ENCODE data around the gene RPP14.

RPP14 gene

DNA sequence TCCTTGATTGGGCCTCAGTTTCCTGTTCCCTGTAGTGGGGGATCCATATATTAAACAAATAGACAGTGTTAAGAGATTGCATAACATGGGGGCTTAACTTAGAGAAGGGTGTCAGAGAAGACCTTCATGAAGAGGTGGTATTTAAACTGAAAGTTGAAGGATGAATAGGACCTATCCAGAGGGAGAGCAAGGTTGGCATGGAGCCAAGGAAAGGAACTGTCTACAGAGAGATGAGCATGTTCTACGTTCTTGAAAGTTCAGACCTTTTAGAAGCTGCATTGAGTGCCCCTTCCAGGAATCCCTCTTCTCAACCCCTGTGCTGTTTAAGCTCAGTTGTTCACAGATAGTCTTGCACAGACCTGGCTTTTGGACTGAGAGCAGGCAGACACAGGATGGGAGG is 2.7 kb downstream of the RPP14 start:
- no peak overlapping the region for H3K27ac ChIP-seq (ENCODE audit: low read depth, low read length)
- H3K4me1 ChIP-seq (ENCODE audit: control insufficient read depth in 1 of 2, insufficient read depth in 2 of 2, low read length in 2 of 2) = peaks cover 17 to 24% of the 10 kb centered on the region in 2 donors
- H3K9me3 ChIP-seq (ENCODE audit: control insufficient read depth in 1 of 2, low read length in 2 of 2) = no peaks in the 10 kb centered on the region
- H3K4me3 ChIP-seq (ENCODE audit: low read depth in 1 of 2, low read length in 2 of 2) = no peak overlapping the region
- H3K36me3 ChIP-seq (ENCODE audit: control insufficient read depth in 1 of 2, insufficient read depth in 2 of 2, low read length in 2 of 2) = peaks cover 10 to 34% of the 10 kb centered on the region in 2 donors
- peak overlapping the region in 1 of 2 donors; percentile 36 for H3K9ac ChIP-seq (ENCODE audit: low read depth in 1 of 2, low read length in 2 of 2)
- H3K27me3 ChIP-seq (ENCODE audit: control insufficient read depth in 1 of 2, insufficient read depth in 2 of 2, low read length in 2 of 2) = no peaks in the 10 kb centered on the region

DNA sequence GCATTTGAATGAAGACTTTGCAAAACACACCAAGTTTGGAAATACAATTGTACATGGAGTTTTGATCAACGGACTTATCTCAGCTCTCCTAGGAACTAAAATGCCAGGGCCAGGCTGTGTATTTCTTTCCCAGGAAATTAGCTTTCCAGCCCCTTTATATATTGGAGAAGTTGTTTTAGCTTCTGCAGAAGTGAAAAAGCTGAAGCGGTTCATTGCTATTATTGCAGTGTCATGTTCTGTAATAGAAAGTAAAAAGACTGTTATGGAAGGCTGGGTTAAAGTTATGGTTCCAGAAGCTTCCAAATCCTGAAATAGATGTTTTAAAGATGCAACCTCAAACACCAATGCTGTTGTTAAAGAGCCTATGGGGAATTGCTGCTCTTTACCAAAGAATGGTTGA is 11.8 kb downstream of the RPP14 start:
- no peaks in the 10 kb centered on the region for H3K9me3 ChIP-seq (ENCODE audit: control insufficient read depth in 1 of 2, low read length in 2 of 2)
- H3K27ac ChIP-seq (ENCODE audit: low read depth, low read length) = no peak overlapping the region
- H3K9ac ChIP-seq (ENCODE audit: low read depth in 1 of 2, low read length in 2 of 2) = no peak overlapping the region
- no peaks in the 10 kb centered on the region for H3K27me3 ChIP-seq (ENCODE audit: control insufficient read depth in 1 of 2, insufficient read depth in 2 of 2, low read length in 2 of 2)
- H3K4me1 ChIP-seq (ENCODE audit: control insufficient read depth in 1 of 2, insufficient read depth in 2 of 2, low read length in 2 of 2) = no peaks in the 10 kb centered on the region
- H3K4me3 ChIP-seq (ENCODE audit: low read depth in 1 of 2, low read length in 2 of 2) = no peak overlapping the region
- peaks cover 19 to 57% of the 10 kb centered on the region in 2 donors for H3K36me3 ChIP-seq (ENCODE audit: control insufficient read depth in 1 of 2, insufficient read depth in 2 of 2, low read length in 2 of 2)

DNA sequence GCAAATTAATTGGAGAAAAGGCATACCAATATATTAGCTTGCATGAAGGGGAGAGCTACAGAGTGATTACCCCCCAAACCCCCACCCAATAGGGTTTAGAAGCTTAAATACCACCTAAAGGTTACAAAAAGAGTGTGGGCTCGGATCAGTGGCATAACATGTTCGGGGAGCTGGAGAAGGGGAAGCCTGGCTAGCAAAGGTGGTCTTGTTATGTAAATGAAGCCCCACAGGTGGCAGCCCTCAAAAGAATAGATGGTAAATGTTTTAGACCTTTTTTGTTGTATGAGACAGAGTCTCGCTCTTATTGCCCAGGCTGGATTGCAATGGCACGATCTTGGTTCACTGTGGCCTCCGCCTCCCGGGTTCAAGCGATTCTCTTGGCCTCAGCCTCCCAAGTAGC is 15.7 kb downstream of the RPP14 start:
- H3K27ac ChIP-seq (ENCODE audit: low read depth, low read length) = no peak overlapping the region
- peaks cover 4 to 19% of the 10 kb centered on the region in 2 donors for H3K4me1 ChIP-seq (ENCODE audit: control insufficient read depth in 1 of 2, insufficient read depth in 2 of 2, low read length in 2 of 2)
- H3K9me3 ChIP-seq (ENCODE audit: control insufficient read depth in 1 of 2, low read length in 2 of 2) = no peaks in the 10 kb centered on the region
- H3K9ac ChIP-seq (ENCODE audit: low read depth in 1 of 2, low read length in 2 of 2) = no peak overlapping the region
- peaks cover 7 to 29% of the 10 kb centered on the region in 2 donors for H3K36me3 ChIP-seq (ENCODE audit: control insufficient read depth in 1 of 2, insufficient read depth in 2 of 2, low read length in 2 of 2)
- no peak overlapping the region for H3K4me3 ChIP-seq (ENCODE audit: low read depth in 1 of 2, low read length in 2 of 2)
- H3K27me3 ChIP-seq (ENCODE audit: control insufficient read depth in 1 of 2, insufficient read depth in 2 of 2, low read length in 2 of 2) = no peaks in the 10 kb centered on the region

DNA sequence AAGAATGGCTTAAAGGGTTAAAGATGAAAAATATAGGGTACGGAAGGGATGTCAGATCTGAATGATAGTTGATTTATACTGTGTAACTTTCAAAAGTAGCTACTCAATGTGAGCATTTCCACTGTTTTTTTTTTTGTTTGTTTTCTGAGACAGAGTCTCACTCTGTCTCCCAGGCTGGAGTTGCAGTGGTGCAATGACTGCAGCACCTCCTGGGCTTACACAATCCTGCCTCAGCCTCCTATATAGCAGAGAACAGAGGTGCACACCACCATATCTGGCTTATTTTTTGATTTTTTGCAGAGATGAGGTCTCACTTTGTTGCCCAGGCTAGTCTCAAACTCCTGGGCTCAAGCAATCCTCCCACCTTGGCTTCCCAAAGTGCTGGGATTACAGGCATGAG is 16.7 kb downstream of the RPP14 start:
- no peak overlapping the region for H3K9ac ChIP-seq (ENCODE audit: low read depth in 1 of 2, low read length in 2 of 2)
- peaks cover 4 to 19% of the 10 kb centered on the region in 2 donors for H3K4me1 ChIP-seq (ENCODE audit: control insufficient read depth in 1 of 2, insufficient read depth in 2 of 2, low read length in 2 of 2)
- peaks cover 3 to 19% of the 10 kb centered on the region in 2 donors for H3K36me3 ChIP-seq (ENCODE audit: control insufficient read depth in 1 of 2, insufficient read depth in 2 of 2, low read length in 2 of 2)
- H3K27ac ChIP-seq (ENCODE audit: low read depth, low read length) = no peak overlapping the region
- no peaks in the 10 kb centered on the region for H3K9me3 ChIP-seq (ENCODE audit: control insufficient read depth in 1 of 2, low read length in 2 of 2)
- no peak overlapping the region for H3K4me3 ChIP-seq (ENCODE audit: low read depth in 1 of 2, low read length in 2 of 2)
- H3K27me3 ChIP-seq (ENCODE audit: control insufficient read depth in 1 of 2, insufficient read depth in 2 of 2, low read length in 2 of 2) = no peaks in the 10 kb centered on the region

DNA sequence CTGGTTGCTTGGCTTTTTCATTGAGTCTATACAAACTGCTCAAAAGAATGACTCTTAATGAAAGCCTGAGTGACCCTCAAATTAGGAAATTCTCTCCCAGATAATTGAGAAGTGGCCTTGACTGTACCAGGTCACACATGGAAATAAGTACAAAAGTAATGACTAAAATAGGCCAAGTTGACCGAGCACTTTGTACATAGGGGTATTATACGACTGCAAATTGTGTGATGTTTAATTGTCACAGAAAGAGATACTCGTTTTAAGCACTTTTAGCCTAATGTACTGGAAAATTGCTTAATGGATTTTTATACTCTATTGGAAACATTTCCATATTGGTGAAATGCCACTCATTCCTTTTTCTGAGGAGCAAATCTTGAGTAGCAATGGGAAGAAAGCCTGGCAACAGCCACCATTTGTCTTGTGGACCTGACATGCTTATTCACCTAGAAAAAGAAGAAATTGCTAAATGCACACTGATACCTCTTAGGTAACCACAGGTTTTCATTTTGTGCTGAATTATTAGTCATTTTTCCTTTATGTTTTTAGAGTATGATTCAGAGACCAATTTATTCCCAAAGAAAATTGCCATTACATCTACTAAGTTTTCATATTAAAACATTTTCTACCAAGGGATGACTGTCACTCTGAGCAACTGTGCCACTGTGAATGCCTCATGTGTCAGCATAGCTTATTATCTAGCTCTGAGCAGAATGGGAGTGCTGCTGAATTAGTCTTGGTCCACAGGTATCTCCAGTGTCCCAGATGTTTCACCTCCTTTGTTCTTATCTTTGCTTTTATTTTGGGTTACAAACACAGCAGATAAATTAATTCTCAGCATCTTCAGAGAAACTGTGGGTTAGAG is 17.7 kb downstream of the RPP14 start:
- Histone ChIP-seq H3K9ac (ENCODE audit: low read depth in 1 of 2, low read length in 2 of 2) (no peak overlapping the region), H3K27me3 (ENCODE audit: control insufficient read depth in 1 of 2, insufficient read depth in 2 of 2, low read length in 2 of 2) (no peaks in the 10 kb centered on the region), H3K4me3 (ENCODE audit: low read depth in 1 of 2, low read length in 2 of 2) (no peak overlapping the region), H3K9me3 (ENCODE audit: control insufficient read depth in 1 of 2, low read length in 2 of 2) (no peaks in the 10 kb centered on the region), H3K4me1 (ENCODE audit: control insufficient read depth in 1 of 2, insufficient read depth in 2 of 2, low read length in 2 of 2) (peaks cover 4 to 19% of the 10 kb centered on the region in 2 donors), H3K36me3 (ENCODE audit: control insufficient read depth in 1 of 2, insufficient read depth in 2 of 2, low read length in 2 of 2) (peaks cover 0 to 10% of the 10 kb centered on the region in 2 donors), H3K27ac (ENCODE audit: low read depth, low read length) (no peak overlapping the region)

DNA sequence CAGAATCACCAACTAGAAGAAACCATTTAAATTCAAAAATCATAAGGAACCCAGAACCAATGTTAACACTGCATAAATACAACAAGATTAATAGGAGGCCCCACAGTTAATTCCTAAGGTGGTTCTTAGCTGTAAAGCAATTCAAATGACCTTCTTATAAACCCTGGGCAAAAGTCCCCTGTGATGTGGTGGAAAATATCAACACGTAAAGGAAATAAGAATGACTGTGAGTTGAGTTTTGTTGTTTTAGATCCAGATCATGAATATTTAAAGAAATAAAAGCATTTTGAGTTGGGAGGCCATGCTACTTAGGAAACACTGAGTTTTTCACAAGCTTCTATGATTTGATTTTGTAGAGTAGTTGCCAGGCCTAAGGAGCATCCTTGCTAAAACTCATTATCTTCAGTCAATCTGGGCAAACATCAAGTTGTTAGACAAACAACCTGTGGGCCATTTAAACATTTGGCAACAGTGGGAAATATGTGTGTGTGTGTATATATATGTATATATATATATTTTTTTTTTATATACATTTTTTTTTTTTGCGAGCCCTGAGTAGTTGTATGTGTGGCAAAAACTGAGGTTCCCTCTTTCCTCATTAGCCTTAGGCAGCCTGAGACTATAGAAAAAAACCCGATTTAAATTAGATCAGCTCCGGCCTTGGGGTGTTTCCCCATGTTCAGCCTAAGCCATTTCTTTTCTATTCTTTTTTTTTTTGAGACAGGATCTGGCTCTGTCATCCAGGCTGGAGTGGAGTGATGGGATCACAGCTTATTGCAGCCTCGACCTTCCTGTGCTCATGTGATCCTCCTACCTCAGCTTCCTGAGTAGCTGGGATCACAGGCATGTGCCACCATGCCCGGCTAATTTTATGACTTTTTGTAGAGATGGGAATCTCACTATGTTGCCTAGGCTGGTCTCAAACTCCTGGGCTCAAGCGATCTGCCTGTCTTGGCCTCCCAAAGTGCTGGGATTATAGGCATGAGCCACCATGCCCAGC is 18.6 kb downstream of the RPP14 start:
- Histone ChIP-seq H3K4me1 (ENCODE audit: control insufficient read depth in 1 of 2, insufficient read depth in 2 of 2, low read length in 2 of 2) (peaks cover 4 to 19% of the 10 kb centered on the region in 2 donors), H3K9ac (ENCODE audit: low read depth in 1 of 2, low read length in 2 of 2) (no peak overlapping the region), H3K27me3 (ENCODE audit: control insufficient read depth in 1 of 2, insufficient read depth in 2 of 2, low read length in 2 of 2) (no peaks in the 10 kb centered on the region), H3K27ac (ENCODE audit: low read depth, low read length) (peak overlapping the region; percentile 44), H3K9me3 (ENCODE audit: control insufficient read depth in 1 of 2, low read length in 2 of 2) (no peaks in the 10 kb centered on the region), H3K36me3 (ENCODE audit: control insufficient read depth in 1 of 2, insufficient read depth in 2 of 2, low read length in 2 of 2) (peaks cover 0 to 2% of the 10 kb centered on the region in 2 donors), H3K4me3 (ENCODE audit: low read depth in 1 of 2, low read length in 2 of 2) (no peak overlapping the region)

DNA sequence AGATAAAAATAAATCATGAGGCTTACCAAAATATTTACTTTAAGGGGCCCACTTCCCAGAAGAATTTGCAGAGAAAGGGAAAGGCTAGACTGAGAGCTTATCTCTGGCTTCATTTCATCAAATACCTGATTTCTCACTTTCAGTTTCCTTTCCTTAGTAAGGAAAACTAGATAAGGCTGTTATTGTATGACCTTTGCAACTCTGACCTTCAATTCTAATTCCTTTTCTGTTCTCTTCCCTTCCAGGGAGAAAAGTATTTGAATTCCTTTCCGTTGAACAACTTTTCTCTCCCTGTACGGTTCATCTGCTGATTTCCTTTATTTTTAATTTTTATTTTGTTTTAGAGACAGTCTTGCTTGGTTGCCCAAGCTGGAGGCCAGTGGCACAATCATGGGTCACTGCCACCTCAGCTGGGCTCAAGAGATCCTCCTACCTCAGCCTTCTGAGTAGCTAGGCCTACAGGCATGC is 19.5 kb downstream of the RPP14 start:
- Histone ChIP-seq H3K9me3 (ENCODE audit: control insufficient read depth in 1 of 2, low read length in 2 of 2) (no peaks in the 10 kb centered on the region), H3K27me3 (ENCODE audit: control insufficient read depth in 1 of 2, insufficient read depth in 2 of 2, low read length in 2 of 2) (no peaks in the 10 kb centered on the region), H3K4me1 (ENCODE audit: control insufficient read depth in 1 of 2, insufficient read depth in 2 of 2, low read length in 2 of 2) (peaks cover 4 to 19% of the 10 kb centered on the region in 2 donors), H3K36me3 (ENCODE audit: control insufficient read depth in 1 of 2, insufficient read depth in 2 of 2, low read length in 2 of 2) (no peaks in the 10 kb centered on the region), H3K27ac (ENCODE audit: low read depth, low read length) (peak overlapping the region; percentile 44), H3K4me3 (ENCODE audit: low read depth in 1 of 2, low read length in 2 of 2) (no peak overlapping the region), H3K9ac (ENCODE audit: low read depth in 1 of 2, low read length in 2 of 2) (no peak overlapping the region)

DNA sequence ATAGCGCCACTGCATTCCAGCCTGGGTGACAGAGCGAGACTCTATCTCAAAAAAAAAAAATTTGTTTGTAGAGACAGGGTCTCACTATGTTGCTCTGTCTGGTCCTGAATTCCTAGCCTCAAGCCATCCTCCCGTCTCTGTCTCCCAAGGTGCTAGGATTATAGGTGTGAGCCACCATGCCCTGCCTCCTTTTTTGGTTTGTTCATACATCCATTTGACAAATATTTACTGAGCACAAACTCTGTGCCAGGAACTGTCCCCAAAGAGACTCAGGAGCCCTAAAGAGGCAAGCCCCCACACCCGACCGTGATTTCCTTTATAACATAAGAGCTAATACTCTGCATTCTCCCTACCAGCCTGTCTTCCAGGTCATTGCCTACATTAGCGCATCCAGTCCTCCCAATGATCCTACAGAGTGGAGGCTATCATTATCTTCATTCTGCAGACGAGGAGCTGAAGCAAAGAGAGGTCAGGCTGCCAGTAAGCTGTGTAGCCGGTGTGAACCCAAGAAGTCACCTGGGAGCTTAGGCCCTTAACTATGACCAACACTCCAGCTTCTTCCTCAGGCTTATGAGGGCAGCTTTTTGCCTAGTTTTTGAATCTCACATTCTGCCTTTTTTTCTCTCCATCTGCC is 20.3 kb downstream of the RPP14 start:
- no peak overlapping the region for H3K9ac ChIP-seq (ENCODE audit: low read depth in 1 of 2, low read length in 2 of 2)
- no peak overlapping the region for H3K4me3 ChIP-seq (ENCODE audit: low read depth in 1 of 2, low read length in 2 of 2)
- H3K4me1 ChIP-seq (ENCODE audit: control insufficient read depth in 1 of 2, insufficient read depth in 2 of 2, low read length in 2 of 2) = peaks cover 4 to 19% of the 10 kb centered on the region in 2 donors
- no peaks in the 10 kb centered on the region for H3K36me3 ChIP-seq (ENCODE audit: control insufficient read depth in 1 of 2, insufficient read depth in 2 of 2, low read length in 2 of 2)
- no peaks in the 10 kb centered on the region for H3K27me3 ChIP-seq (ENCODE audit: control insufficient read depth in 1 of 2, insufficient read depth in 2 of 2, low read length in 2 of 2)
- H3K9me3 ChIP-seq (ENCODE audit: control insufficient read depth in 1 of 2, low read length in 2 of 2) = no peaks in the 10 kb centered on the region
- no peak overlapping the region for H3K27ac ChIP-seq (ENCODE audit: low read depth, low read length)

DNA sequence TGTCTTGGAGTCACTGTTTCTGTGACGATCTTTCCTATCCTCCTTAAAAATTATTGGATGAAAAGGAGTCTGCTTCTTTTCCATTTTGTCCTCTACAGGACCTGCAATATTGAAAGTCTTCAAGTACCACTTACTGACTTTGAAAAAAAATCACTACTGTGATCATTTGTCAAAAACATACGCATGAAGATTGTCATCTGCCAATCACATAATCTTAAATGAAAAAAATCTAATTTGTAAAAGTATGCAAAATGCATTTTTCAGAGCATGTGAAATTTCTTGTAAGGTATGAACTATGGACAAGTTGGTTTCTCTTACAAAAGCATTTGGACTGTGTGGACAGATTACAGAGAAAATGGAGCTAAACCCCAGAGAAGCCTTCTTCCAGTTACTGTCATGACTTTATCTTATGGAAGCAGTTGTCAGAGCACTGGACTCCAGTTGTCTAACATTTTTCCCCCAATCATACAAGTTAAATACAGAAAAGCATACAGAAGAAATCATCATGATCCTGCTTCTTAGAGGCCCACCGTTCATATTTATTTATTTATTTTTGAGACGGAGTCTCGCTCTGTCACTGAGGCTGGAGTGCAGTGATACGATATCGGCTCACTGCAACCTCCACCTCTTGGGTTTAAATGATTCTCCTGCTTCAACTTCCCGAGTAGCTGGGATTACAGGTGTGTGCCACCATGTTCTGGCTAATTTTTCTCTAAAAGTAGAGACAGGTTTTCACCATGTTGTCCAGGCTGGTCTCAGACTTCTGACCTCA is 23.3 kb downstream of the RPP14 start:
- Histone ChIP-seq H3K4me1 (ENCODE audit: control insufficient read depth in 1 of 2, insufficient read depth in 2 of 2, low read length in 2 of 2) (peaks cover 14 to 27% of the 10 kb centered on the region in 2 donors), H3K27ac (ENCODE audit: low read depth, low read length) (no peak overlapping the region), H3K9me3 (ENCODE audit: control insufficient read depth in 1 of 2, low read length in 2 of 2) (no peaks in the 10 kb centered on the region), H3K27me3 (ENCODE audit: control insufficient read depth in 1 of 2, insufficient read depth in 2 of 2, low read length in 2 of 2) (no peaks in the 10 kb centered on the region), H3K4me3 (ENCODE audit: low read depth in 1 of 2, low read length in 2 of 2) (no peak overlapping the region), H3K9ac (ENCODE audit: low read depth in 1 of 2, low read length in 2 of 2) (no peak overlapping the region), H3K36me3 (ENCODE audit: control insufficient read depth in 1 of 2, insufficient read depth in 2 of 2, low read length in 2 of 2) (no peaks in the 10 kb centered on the region)

Measured in duodenal mucosa (tissue), 2 donors.